Panc1 (cell line): ENCODE results near the gene LCA5L. TPM values are rescaled to one million over a fixed set of nuclear protein-coding genes. Genes with fewer than 3 reads are reported as not detected.

Source experiments
- ATAC-seq: fragments of 200-7000 bp; cut with Tn5 transposase; 2 replicates; pipeline ENCODE4 v1.9.1; 2020; ENCODE audit warnings: mild to moderate bottlenecking, moderate library complexity
- BruUV-seq: library from RNA; stranded (reverse); fragments of 400-500 nt; replicated peaks from 2 replicates; lab custom pipeline; 2021; lab: Mats Ljungman, UMichigan
- CTCF ChIA-PET: fragments of 300-600 bp; sonication (Branson Sonifier 250); formaldehyde crosslinking; loops from one replicate; lab custom pipeline; 2022; ENCODE audit warnings: antibody characterized with exemption; lab: Charles Lee
- POLR2A ChIA-PET: fragments of 300-600 bp; sonication (Branson Sonifier 250); formaldehyde crosslinking; loops from one replicate; lab custom pipeline; 2022; ENCODE audit warnings: antibody characterized with exemption; lab: Charles Lee
- DNase-seq: peaks from one replicate; pipeline ENCODE4 v3.0.0-alpha.2; 2010; ENCODE audit warnings: low read depth, low spot score
- H3K27ac ChIP-seq: 2 replicates; pipeline ENCODE4 v1.5.1; 2011; ENCODE audit warnings: mild to moderate bottlenecking, low read length, inconsistent platforms
- H3K27me3 ChIP-seq: fragments of 200-500 bp; sonication (Bioruptor generic); 2 replicates; pipeline ENCODE4 v1.6.0; 2014; ENCODE audit warnings: low read length, inconsistent platforms; ENCODE audit not compliant: control insufficient read depth, insufficient read depth
- H3K36me3 ChIP-seq: fragments of 200-500 bp; sonication (Bioruptor generic); 2 replicates; pipeline ENCODE4 v1.5.1; 2014; ENCODE audit warnings: inconsistent platforms, mild to moderate bottlenecking, low read length, moderate library complexity; ENCODE audit not compliant: control insufficient read depth, insufficient read depth
- H3K4me1 ChIP-seq: 2 replicates; pipeline ENCODE4 v1.5.1; 2011; ENCODE audit warnings: inconsistent platforms, mild to moderate bottlenecking, low read length, moderate library complexity; ENCODE audit not compliant: control insufficient read depth, insufficient read depth
- H3K4me3 ChIP-seq, 2 experiments: 2 replicates each; pipeline ENCODE4 v1.5.1; 2011 to 2012; ENCODE audit warnings: low read depth in 2 of 2, low read length in 2 of 2, mild to moderate bottlenecking in 2 of 2, inconsistent platforms in 1 of 2, moderate library complexity in 1 of 2
- H3K9me3 ChIP-seq: fragments of 200-500 bp; sonication (Bioruptor generic); 2 replicates; pipeline ENCODE4 v1.5.1; 2014; ENCODE audit warnings: low read depth, mild to moderate bottlenecking, inconsistent platforms, low read length, moderate library complexity; ENCODE audit not compliant: control insufficient read depth, insufficient read depth
- CTCF ChIP-seq: fragments of 450-650 bp; IDR thresholded peaks from 2 replicates; pipeline ENCODE4 v1.5.1; 2017; ENCODE audit warnings: mild to moderate bottlenecking
- POLR2AphosphoS5 ChIP-seq: IDR thresholded peaks from 2 replicates; pipeline ENCODE4 v1.6.1; 2012; ENCODE audit warnings: mild to moderate bottlenecking, low read depth, low read length, moderate library complexity
- REST ChIP-seq, 2 experiments: IDR thresholded peaks; 2 replicates each; pipeline ENCODE4 v1.6.1; 2011 to 2012; ENCODE audit warnings: low read depth in 2 of 2, control low read depth in 1 of 2, low read length in 1 of 2, mild to moderate bottlenecking in 1 of 2, moderate library complexity in 1 of 2; ENCODE audit not compliant: insufficient read depth in 1 of 2
- SIN3A ChIP-seq: IDR thresholded peaks from 2 replicates; pipeline ENCODE4 v1.6.1; 2012; ENCODE audit warnings: low read depth, mild to moderate bottlenecking, low read length, moderate library complexity, borderline replicate concordance; ENCODE audit not compliant: insufficient read depth
- TCF7L2 ChIP-seq: IDR thresholded peaks from 2 replicates; pipeline ENCODE4 v1.6.1; 2011; ENCODE audit warnings: mild to moderate bottlenecking, low read depth, low read length, inconsistent platforms
- in situ Hi-C: cut with HindIII; loops from 2 replicates; pipeline ENCODE4 v1.10.0; 2016; ENCODE audit warnings: low sequenced_read_pairs, low pct_unique_long_range_greater_than_20kb
- intact Hi-C: fragments of 100-400 bp; cut with micrococcal nuclease; formaldehyde crosslinking; loops from one replicate; pipeline ENCODE4 v1.10.0; 2022; ENCODE audit not compliant: unreplicated experiment
- total RNA-seq: library from RNA; stranded (reverse); gene quantifications from one replicate; pipeline ENCODE4 v1.2.1, GENCODE V29; 2021; ENCODE audit not compliant: unreplicated experiment

LCA5L gene
- total RNA-seq, 1 experiment from 2014 or later = 0.87 TPM

DNA sequence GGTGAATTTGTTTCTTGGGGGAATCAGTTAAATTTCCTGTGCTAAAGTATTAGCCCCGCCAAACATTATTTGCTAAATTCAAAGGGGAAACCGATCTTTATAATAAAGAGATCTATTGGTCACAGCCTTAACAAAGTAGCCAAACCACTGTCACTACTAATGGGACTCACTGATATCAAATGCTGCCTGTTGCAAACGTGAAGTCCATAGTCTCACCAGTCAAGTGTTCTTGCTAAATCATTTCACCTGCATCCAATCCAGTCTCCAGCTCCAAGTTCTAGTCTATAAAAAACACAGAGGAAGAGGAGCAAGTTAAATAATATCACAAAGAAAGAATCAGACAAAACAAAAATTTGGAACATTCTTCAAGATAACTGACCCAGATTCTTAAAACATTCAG, 36.3 kb upstream of the LCA5L start:
- in situ Hi-C loops = no loop called here
- no peak overlapping the region for H3K27ac ChIP-seq
- TF ChIP-seq TCF7L2 = no peak
- no peak for TF ChIP-seq POLR2AphosphoS5
- H3K9me3 ChIP-seq = no peaks in the 10 kb centered on the region
- no TSS peak for BruUV-seq
- CTCF ChIA-PET = no interaction called here
- no peaks in the 10 kb centered on the region for H3K27me3 ChIP-seq
- POLR2A ChIA-PET = no interaction called here
- no peaks in the 10 kb centered on the region for H3K36me3 ChIP-seq
- intact Hi-C loops = no loop called here
- ATAC-seq (no peak), DNase-seq (no peak)
- no peak overlapping the region for H3K4me3 ChIP-seq
- H3K4me1 ChIP-seq = no peaks in the 10 kb centered on the region

- Histone ChIP-seq H3K27me3 (no peaks in the 10 kb centered on the region), H3K27ac (no peak overlapping the region), H3K36me3 (no peaks in the 10 kb centered on the region), H3K9me3 (no peaks in the 10 kb centered on the region), H3K4me3 (no peak overlapping the region), H3K4me1 (no peaks in the 10 kb centered on the region)
- DNase-seq (no peak), ATAC-seq (no peak)
- in situ Hi-C loops (no loop called here), intact Hi-C loops (no loop called here)
- POLR2A ChIA-PET = no interaction called here
- CTCF ChIA-PET = no interaction called here
- BruUV-seq = no TSS peak
- TF ChIP-seq CTCF = no peak
- no peak for TF ChIP-seq REST (IDR thresholded peaks at IDR 0.05; ENCODE audit: insufficient read depth in 1 of 2, low read depth in 2 of 2, low read length in 1 of 2)
- no peak for TF ChIP-seq POLR2AphosphoS5
- TF ChIP-seq TCF7L2 = no peak
- TF ChIP-seq SIN3A = no peak
These were observed 34.7 kb upstream of the LCA5L start for GRCh38 chr21:39480271-39480670.

DNA sequence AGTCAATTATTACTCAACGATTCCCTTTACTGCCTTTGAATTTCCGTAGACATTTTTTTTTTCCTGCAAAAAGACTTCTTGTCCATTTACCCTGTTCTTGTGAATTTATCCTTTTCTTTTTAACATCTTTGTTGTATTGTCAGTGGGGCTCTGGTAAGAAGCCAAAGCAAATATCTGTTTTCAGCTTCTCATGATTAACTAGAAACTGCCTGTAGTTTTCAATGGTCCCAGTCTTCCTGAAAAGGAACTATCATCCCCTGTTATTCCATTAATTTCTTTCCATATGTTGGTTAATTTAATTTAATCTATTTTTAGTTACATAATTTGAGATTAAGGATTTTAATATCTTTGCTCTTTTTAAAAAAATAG, 34.2 kb upstream of the LCA5L start:
- CTCF ChIA-PET = no interaction called here

More for the DNA sequence above, 34.2 kb upstream of the LCA5L start:
- Histone ChIP-seq H3K4me1 (no peaks in the 10 kb centered on the region), H3K36me3 (no peaks in the 10 kb centered on the region), H3K9me3 (no peaks in the 10 kb centered on the region), H3K27me3 (no peaks in the 10 kb centered on the region), H3K4me3 (no peak overlapping the region), H3K27ac (no peak overlapping the region)
- in situ Hi-C loops (no loop called here), intact Hi-C loops (no loop called here)
- no peak for DNase-seq
- no peak for ATAC-seq
- TF ChIP-seq CTCF (no peak), REST (IDR thresholded peaks at IDR 0.05; ENCODE audit: insufficient read depth in 1 of 2, low read depth in 2 of 2, low read length in 1 of 2) (no peak), TCF7L2 (no peak), SIN3A (no peak), POLR2AphosphoS5 (no peak)
- POLR2A ChIA-PET = no interaction called here
- BruUV-seq = no TSS peak
